OCI-LY3 (cell line): Measurements from ENCODE around the gene PLIN1.

Experiments
- EZH2phosphoT487 ChIP-seq: fragments of 200-600 bp; shearing (Covaris generic); IDR thresholded peaks from 2 replicates; pipeline ENCODE4 v1.6.1; 2018; ENCODE audit warnings: antibody characterized with exemption, mixed run types, low read depth
- TF ChIP-seq, protein P1 (sequence below): fragments of 200-600, 300-600 bp; sonication (generic); IDR thresholded peaks from 2 replicates; pipeline ENCODE4 v1.5.1; 2014; ENCODE audit warnings: antibody characterized with exemption, low read length, low read depth

- TF ChIP-seq, protein P1, sequence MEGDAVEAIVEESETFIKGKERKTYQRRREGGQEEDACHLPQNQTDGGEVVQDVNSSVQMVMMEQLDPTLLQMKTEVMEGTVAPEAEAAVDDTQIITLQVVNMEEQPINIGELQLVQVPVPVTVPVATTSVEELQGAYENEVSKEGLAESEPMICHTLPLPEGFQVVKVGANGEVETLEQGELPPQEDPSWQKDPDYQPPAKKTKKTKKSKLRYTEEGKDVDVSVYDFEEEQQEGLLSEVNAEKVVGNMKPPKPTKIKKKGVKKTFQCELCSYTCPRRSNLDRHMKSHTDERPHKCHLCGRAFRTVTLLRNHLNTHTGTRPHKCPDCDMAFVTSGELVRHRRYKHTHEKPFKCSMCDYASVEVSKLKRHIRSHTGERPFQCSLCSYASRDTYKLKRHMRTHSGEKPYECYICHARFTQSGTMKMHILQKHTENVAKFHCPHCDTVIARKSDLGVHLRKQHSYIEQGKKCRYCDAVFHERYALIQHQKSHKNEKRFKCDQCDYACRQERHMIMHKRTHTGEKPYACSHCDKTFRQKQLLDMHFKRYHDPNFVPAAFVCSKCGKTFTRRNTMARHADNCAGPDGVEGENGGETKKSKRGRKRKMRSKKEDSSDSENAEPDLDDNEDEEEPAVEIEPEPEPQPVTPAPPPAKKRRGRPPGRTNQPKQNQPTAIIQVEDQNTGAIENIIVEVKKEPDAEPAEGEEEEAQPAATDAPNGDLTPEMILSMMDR = no peak
- TF ChIP-seq EZH2phosphoT487 = no peak
Observed at GRCh38 chr15:89652666-89653065, 26.5 kb downstream of the PLIN1 start.
